Measurements from ENCODE around the gene HELZ. TPM values are rescaled to one million over a fixed set of nuclear protein-coding genes. Genes with fewer than 3 reads are reported as not detected.

HELZ gene
- total and polyA plus RNA-seq, 2 donors (not counting 1 experiment from before 2014, with no cell fraction given): 18.9 to 28.1 TPM

DNA sequence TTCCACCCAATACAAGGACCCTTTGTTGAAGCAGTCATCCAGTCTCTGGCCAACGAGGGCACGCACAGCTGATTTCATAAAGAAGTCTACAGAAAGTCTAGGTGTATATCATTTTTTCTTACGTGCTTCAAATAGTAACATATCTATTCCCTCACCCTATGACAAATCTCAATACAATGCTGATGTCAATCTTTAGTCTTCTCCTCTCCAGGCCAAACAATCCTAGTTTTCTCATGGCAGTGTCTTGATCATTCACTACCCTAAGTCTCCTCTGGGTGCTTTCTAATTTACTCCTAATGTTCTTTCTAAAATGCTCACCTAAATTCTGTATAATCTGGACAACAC is 108.0 kb downstream of the HELZ start:
- peak in 1 of 2 donors; percentile 21 for DNase-seq (ENCODE audit: low read depth in 2 of 2)
- H4K20me1 ChIP-seq (ENCODE audit: control insufficient read depth, extremely low read depth, insufficient read depth, low read length): no peaks in the 10 kb centered on the region
- no peak overlapping the region for H3K4me3 ChIP-seq (replicated peaks in 1 of 4; ENCODE audit: control extremely low read depth in 1 of 4, insufficient read depth in 1 of 4, low read depth in 3 of 4, low read length in 4 of 4)

DNA sequence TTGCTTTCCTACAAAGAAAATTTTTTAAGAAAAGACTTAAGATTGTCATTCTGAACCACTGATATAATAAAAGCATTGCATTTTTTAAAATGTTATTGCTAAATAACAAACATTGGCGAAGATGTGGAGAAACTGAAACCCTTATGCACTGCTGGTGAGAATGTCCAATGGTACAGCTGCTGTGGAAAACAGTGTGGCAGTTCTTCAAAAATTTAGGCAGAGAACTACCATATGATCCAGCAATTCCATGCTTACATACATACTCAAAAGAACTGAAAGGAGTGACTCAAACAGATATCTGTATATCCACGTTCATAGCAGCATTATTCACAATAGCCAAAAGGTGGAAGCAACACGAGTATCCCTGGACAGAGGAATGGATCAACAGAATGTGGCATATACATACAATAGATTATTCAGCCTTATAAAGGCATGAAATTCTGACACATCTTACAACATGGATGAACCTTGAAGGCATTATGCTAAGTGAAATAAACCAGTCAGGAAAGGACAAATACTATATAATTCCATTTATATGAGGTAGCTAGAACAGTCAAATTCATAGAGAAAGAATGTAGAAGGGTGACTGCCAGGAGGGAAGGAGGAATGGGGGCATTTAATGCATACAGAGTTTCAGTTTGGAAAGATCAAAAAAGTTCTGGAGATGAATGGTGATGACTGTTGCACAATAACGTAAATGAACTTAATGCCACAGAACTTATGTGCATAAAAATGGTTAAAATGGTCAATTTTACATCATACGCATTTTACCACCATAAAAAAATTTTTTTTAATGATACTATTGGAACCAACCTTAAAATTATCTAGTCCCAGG is 108.6 kb downstream of the HELZ start:
- H3K4me1 ChIP-seq (ENCODE audit: control insufficient read depth, extremely low read depth, insufficient read depth, low read length): no peaks in the 10 kb centered on the region
- H3K27me3 ChIP-seq (ENCODE audit: control insufficient read depth, insufficient read depth, low read length): no peaks in the 10 kb centered on the region
- no peak overlapping the region for H2AFZ ChIP-seq (ENCODE audit: low read length)
- no peaks in the 10 kb centered on the region for H3K9me3 ChIP-seq (ENCODE audit: control insufficient read depth, insufficient read depth, low read depth, low read length)
- H4K20me1 ChIP-seq (ENCODE audit: control insufficient read depth, extremely low read depth, insufficient read depth, low read length): no peaks in the 10 kb centered on the region
- H3K27ac ChIP-seq (ENCODE audit: insufficient read depth, low read length): no peak overlapping the region
- H3K79me2 ChIP-seq (ENCODE audit: control insufficient read depth, insufficient read depth, low read length): no peaks in the 10 kb centered on the region
- no peak for TF ChIP-seq EZH2 (IDR thresholded peaks at IDR 0.05; ENCODE audit: low read length, missing control alignments)
- TF ChIP-seq, protein P1, sequence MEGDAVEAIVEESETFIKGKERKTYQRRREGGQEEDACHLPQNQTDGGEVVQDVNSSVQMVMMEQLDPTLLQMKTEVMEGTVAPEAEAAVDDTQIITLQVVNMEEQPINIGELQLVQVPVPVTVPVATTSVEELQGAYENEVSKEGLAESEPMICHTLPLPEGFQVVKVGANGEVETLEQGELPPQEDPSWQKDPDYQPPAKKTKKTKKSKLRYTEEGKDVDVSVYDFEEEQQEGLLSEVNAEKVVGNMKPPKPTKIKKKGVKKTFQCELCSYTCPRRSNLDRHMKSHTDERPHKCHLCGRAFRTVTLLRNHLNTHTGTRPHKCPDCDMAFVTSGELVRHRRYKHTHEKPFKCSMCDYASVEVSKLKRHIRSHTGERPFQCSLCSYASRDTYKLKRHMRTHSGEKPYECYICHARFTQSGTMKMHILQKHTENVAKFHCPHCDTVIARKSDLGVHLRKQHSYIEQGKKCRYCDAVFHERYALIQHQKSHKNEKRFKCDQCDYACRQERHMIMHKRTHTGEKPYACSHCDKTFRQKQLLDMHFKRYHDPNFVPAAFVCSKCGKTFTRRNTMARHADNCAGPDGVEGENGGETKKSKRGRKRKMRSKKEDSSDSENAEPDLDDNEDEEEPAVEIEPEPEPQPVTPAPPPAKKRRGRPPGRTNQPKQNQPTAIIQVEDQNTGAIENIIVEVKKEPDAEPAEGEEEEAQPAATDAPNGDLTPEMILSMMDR (conservative IDR thresholded peaks at IDR 0.05 in 1 of 2, IDR thresholded peaks at IDR 0.05 in 1 of 2; ENCODE audit: low read depth in 1 of 2, low read length in 2 of 2): no peak
- H3K4me3 ChIP-seq (replicated peaks in 1 of 4; ENCODE audit: control extremely low read depth in 1 of 4, insufficient read depth in 1 of 4, low read depth in 3 of 4, low read length in 4 of 4): no peak overlapping the region
- peak in 1 of 2 donors; percentile 29 for DNase-seq (ENCODE audit: low read depth in 2 of 2)
- H3K36me3 ChIP-seq (ENCODE audit: control insufficient read depth, insufficient read depth, low read length): no peaks in the 10 kb centered on the region
- peak overlapping the region; percentile 38 for H3K4me2 ChIP-seq (ENCODE audit: extremely low read depth, insufficient read depth, low read length)
- H3K9ac ChIP-seq (ENCODE audit: insufficient read depth, low read length): no peak overlapping the region

More for the DNA sequence above, 108.0 kb downstream of the HELZ start:
- Histone ChIP-seq H3K27ac (ENCODE audit: insufficient read depth, low read length) (no peak overlapping the region), H3K79me2 (ENCODE audit: control insufficient read depth, insufficient read depth, low read length) (no peaks in the 10 kb centered on the region), H3K9me3 (ENCODE audit: control insufficient read depth, insufficient read depth, low read depth, low read length) (no peaks in the 10 kb centered on the region), H2AFZ (ENCODE audit: low read length) (no peak overlapping the region), H3K27me3 (ENCODE audit: control insufficient read depth, insufficient read depth, low read length) (no peaks in the 10 kb centered on the region), H3K9ac (ENCODE audit: insufficient read depth, low read length) (no peak overlapping the region), H3K4me1 (ENCODE audit: control insufficient read depth, extremely low read depth, insufficient read depth, low read length) (no peaks in the 10 kb centered on the region), H3K36me3 (ENCODE audit: control insufficient read depth, insufficient read depth, low read length) (no peaks in the 10 kb centered on the region), H3K4me2 (ENCODE audit: extremely low read depth, insufficient read depth, low read length) (peak overlapping the region; percentile 38)
- TF ChIP-seq EZH2 (IDR thresholded peaks at IDR 0.05; ENCODE audit: low read length, missing control alignments): no peak
- TF ChIP-seq, protein P1 (conservative IDR thresholded peaks at IDR 0.05 in 1 of 2, IDR thresholded peaks at IDR 0.05 in 1 of 2; ENCODE audit: low read depth in 1 of 2, low read length in 2 of 2): no peak

DNA sequence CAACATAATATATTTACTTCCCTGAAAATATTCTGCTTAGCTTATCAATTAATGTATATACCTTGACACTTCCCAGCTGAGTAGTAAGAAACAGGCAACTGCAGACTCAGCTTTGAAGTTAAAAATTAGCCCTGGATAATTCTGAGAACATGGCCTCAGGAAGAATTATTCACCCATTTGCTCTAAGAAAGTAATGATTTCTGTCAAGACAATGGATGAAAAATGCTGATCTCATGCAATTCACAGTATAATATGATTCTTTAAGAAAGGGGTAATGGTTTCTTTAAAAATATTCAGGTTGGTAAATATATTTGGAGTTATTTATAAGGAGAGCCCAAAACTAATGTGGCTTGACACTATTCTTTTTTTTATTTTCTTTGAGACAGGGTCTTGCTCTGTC is 111.8 kb downstream of the HELZ start:
- Histone ChIP-seq H3K4me1 (ENCODE audit: control insufficient read depth, extremely low read depth, insufficient read depth, low read length) (no peaks in the 10 kb centered on the region), H3K36me3 (ENCODE audit: control insufficient read depth, insufficient read depth, low read length) (no peaks in the 10 kb centered on the region), H3K27ac (ENCODE audit: insufficient read depth, low read length) (no peak overlapping the region)

More for the DNA sequence above, 111.8 kb downstream of the HELZ start:
- Histone ChIP-seq H4K20me1 (ENCODE audit: control insufficient read depth, extremely low read depth, insufficient read depth, low read length) (no peaks in the 10 kb centered on the region), H3K79me2 (ENCODE audit: control insufficient read depth, insufficient read depth, low read length) (no peaks in the 10 kb centered on the region), H3K4me2 (ENCODE audit: extremely low read depth, insufficient read depth, low read length) (no peak overlapping the region), H3K4me3 (replicated peaks in 1 of 4; ENCODE audit: control extremely low read depth in 1 of 4, insufficient read depth in 1 of 4, low read depth in 3 of 4, low read length in 4 of 4) (no peak overlapping the region), H3K9me3 (ENCODE audit: control insufficient read depth, insufficient read depth, low read depth, low read length) (no peaks in the 10 kb centered on the region), H2AFZ (ENCODE audit: low read length) (no peak overlapping the region), H3K27me3 (ENCODE audit: control insufficient read depth, insufficient read depth, low read length) (no peaks in the 10 kb centered on the region), H3K9ac (ENCODE audit: insufficient read depth, low read length) (no peak overlapping the region)
- DNase-seq (ENCODE audit: low read depth in 2 of 2): no peak
- TF ChIP-seq EZH2 (IDR thresholded peaks at IDR 0.05; ENCODE audit: low read length, missing control alignments): no peak
- TF ChIP-seq, protein P1 (conservative IDR thresholded peaks at IDR 0.05 in 1 of 2, IDR thresholded peaks at IDR 0.05 in 1 of 2; ENCODE audit: low read depth in 1 of 2, low read length in 2 of 2): no peak

Data from fibroblast of lung (primary cell).